SJSA1 (cell line): ENCODE measurements around the gene QTRT2. TPM values are rescaled to one million over a fixed set of nuclear protein-coding genes. Genes with fewer than 3 reads are reported as not detected.

Experiments
- DNase-seq, 2 experiments: peaks; one replicate each; pipeline ENCODE4 v3.0.0-alpha.2; 2015 to 2020; ENCODE audit warnings: low spot score in 2 of 2, low read depth in 1 of 2
- H3K27ac ChIP-seq: fragments of 250-450 bp; sonication (Bioruptor Pico); 2 replicates; pipeline ENCODE4 v1.5.1; 2020; ENCODE audit warnings: mild to moderate bottlenecking, moderate library complexity
- H3K27me3 ChIP-seq: fragments of 250-450 bp; sonication (Bioruptor Pico); replicated peaks from 2 replicates; pipeline ENCODE4 v1.5.1; 2020; ENCODE audit warnings: mild to moderate bottlenecking, moderate library complexity
- H3K36me3 ChIP-seq: fragments of 250-450 bp; sonication (Bioruptor Pico); 2 replicates; pipeline ENCODE4 v1.5.1; 2020; ENCODE audit warnings: mild to moderate bottlenecking
- H3K4me1 ChIP-seq: fragments of 250-450 bp; sonication (Bioruptor Pico); replicated peaks from 2 replicates; pipeline ENCODE4 v1.6.1; 2021; ENCODE audit warnings: mild to moderate bottlenecking
- H3K4me3 ChIP-seq: fragments of 250-450 bp; sonication (Bioruptor Pico); 2 replicates; pipeline ENCODE4 v1.5.1; 2020; ENCODE audit warnings: mild to moderate bottlenecking
- H3K9me3 ChIP-seq: fragments of 250-450 bp; sonication (Bioruptor Pico); replicated peaks from 2 replicates; pipeline ENCODE4 v1.5.1; 2020; ENCODE audit warnings: mild to moderate bottlenecking
- total RNA-seq: library from RNA; depleted of rRNA; stranded (reverse); fragments of >200 nt; shearing (Covaris generic); gene quantifications from 2 replicates; pipeline ENCODE4 v1.2.3, GENCODE V29; 2014; rRNA removed

The QTRT2 gene
- 19.7 and 22.7 TPM in 2 replicates for total RNA-seq

DNA sequence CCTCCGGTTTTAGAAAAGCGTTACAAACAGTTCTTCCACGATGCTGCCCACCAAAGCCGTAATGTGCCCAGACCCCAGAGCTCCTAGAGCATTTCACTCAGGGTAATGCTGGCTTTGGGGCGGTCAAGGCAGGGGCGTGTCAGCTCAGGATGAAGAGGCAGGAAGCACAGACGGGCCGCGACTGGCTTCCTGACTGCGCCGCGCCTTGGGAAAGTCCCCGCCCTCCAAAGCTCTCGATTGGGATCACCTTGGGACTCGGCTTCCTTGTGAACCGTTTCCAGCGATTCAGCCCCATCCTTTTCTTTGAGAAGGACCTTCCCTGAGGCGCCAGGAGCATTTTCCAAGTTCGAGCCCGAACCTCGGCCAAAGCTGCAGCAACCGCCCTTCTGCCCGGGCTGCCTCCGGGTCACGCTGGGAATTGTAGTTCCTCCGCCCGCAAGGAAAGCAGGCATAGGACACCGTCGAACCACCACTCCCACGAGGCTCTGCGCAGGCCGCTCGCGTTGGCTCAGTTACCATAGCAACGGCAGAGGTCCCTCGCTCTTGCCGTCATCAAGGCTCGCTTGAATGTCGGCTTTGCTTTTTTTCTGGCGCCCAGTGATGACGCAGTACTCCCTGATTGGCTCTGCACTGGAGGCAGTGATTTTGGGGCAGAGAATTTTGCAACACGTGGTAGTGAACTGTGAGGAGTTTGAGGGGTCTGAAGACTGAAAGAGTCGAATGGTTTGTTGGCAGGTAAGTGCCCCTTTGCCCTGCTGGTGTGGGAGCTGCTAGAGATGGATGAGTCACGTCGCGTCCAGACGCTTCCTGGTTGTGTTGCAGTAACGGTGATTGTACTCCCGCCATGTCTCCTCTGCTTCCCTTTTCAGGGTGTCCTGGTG is at the start of gene QTRT2, which contains the start of gene CCDC191:
Gene QTRT2, plus strand, starts transcription at position 608 of the 881 bp plus-strand sequence. CDS start 8,521 bp downstream, outside the sequence.
Gene CCDC191, minus strand, starts transcription at position 397 of the 881 bp plus-strand sequence. Its CDS starts 60 bp downstream, at position 337.
- Histone ChIP-seq H3K4me1 (peaks cover 6% of the 10 kb centered on the region; the same call in 1 of the 2 replicates), H3K27ac (peak within 1 kb of the TSS; percentile 60), H3K36me3 (no peaks in the 10 kb centered on the region), H3K9me3 (no peaks in the 10 kb centered on the region), H3K27me3 (no peaks in the 10 kb centered on the region), H3K4me3 (peak within 1 kb of the TSS; percentile 52)
- peak; percentile 97 to 98 for DNase-seq

- Histone ChIP-seq H3K36me3 (no peaks in the 10 kb centered on the region), H3K4me1 (no peaks in the 10 kb centered on the region), H3K27ac (no peak overlapping the region), H3K4me3 (no peak overlapping the region), H3K9me3 (no peaks in the 10 kb centered on the region), H3K27me3 (no peaks in the 10 kb centered on the region)
- no peak for DNase-seq
Observed at GRCh38 chr3:114011059-114011797, 45.3 kb upstream of the QTRT2 start.

DNA sequence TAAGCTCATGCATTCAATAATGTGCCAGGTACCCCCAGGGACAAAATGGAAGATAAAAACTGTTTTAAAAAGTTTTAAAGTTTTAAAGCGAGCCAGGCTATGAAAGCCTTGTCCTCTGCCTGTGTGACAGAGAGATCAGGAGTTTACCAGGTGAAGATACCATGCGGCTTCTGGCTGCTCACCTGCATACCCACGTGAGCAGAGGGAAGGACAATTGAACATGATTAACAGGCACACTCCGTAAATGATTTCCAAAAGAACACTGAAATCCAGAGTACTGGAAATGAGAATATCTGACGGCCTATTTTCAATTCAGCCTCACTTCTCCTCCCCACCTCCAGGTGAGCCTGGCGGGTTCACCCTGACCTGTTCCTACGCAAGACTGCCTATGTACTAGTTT is 42.3 kb upstream of the QTRT2 start:
- no peaks in the 10 kb centered on the region for H3K9me3 ChIP-seq
- DNase-seq, result no peak
- no peaks in the 10 kb centered on the region for H3K27me3 ChIP-seq
- no peak overlapping the region for H3K27ac ChIP-seq
- H3K4me3 ChIP-seq, result no peak overlapping the region
- no peaks in the 10 kb centered on the region for H3K4me1 ChIP-seq
- no peaks in the 10 kb centered on the region for H3K36me3 ChIP-seq

DNA sequence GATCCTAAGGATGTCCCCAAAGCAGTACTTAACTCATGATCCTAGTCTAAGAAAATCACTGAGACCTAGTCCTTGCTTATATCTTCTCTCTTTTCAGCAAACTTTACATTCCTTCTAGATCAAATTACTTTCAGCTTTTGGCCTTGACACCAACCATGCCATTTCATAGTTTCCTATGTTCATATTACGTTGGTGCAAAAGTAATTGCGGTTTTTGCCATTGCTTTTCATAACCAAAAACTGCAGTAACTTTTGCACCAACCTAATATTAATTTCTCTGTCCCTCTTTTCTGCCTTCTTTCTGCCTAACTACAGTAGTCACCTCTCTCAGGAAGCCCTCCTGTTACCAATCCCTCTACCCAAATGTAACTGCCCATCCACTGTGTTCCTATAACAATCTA is 37.1 kb upstream of the QTRT2 start:
- H3K9me3 ChIP-seq, result no peaks in the 10 kb centered on the region
- H3K4me1 ChIP-seq, result peaks cover 10% of the 10 kb centered on the region
- H3K27ac ChIP-seq, result no peak overlapping the region
- H3K27me3 ChIP-seq, result no peaks in the 10 kb centered on the region
- no peaks in the 10 kb centered on the region for H3K36me3 ChIP-seq
- H3K4me3 ChIP-seq, result no peak overlapping the region
- DNase-seq, result no peak

GRCh38 chr3:114020907-114021306 is 35.6 kb upstream of the QTRT2 start:
- Histone ChIP-seq H3K27ac (no peak overlapping the region), H3K4me3 (no peak overlapping the region), H3K27me3 (no peaks in the 10 kb centered on the region), H3K36me3 (no peaks in the 10 kb centered on the region), H3K9me3 (no peaks in the 10 kb centered on the region), H3K4me1 (peaks cover 10% of the 10 kb centered on the region)
- no peak for DNase-seq

- H3K4me3 ChIP-seq, result no peak overlapping the region
- H3K4me1 ChIP-seq, result peaks cover 10% of the 10 kb centered on the region
- H3K27me3 ChIP-seq, result no peaks in the 10 kb centered on the region
- peak in 1 of 2 experiments; percentile 37 for DNase-seq
- no peaks in the 10 kb centered on the region for H3K9me3 ChIP-seq
- H3K27ac ChIP-seq, result no peak overlapping the region
- H3K36me3 ChIP-seq, result no peaks in the 10 kb centered on the region
Observed at GRCh38 chr3:114022145-114022802, 34.3 kb upstream of the QTRT2 start.

- no peak for DNase-seq
- Histone ChIP-seq H3K9me3 (no peaks in the 10 kb centered on the region), H3K36me3 (no peaks in the 10 kb centered on the region), H3K4me1 (peaks cover 10% of the 10 kb centered on the region), H3K4me3 (no peak overlapping the region), H3K27me3 (no peaks in the 10 kb centered on the region), H3K27ac (no peak overlapping the region)
Observed at GRCh38 chr3:114025451-114025850, 31.1 kb upstream of the QTRT2 start.

DNA sequence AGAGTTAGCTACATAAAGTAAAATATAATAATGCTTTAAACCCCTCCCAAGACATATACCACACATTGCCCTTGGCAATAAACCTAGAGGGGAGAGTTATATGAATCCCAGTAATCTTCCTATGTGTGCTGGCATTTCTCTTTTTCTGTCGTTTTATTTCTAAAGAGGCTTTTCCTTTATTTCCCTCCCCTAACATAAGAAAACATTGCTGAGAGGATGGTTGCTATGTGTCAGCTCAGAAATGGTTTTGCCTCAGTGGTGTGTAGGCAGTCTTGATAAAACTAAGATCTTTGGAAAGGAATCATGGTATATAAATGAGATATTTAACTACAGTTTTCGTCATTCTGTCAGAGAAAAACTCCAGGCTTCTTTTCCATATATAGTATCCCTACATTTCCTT is 30.2 kb upstream of the QTRT2 start:
- Histone ChIP-seq H3K27ac (no peak overlapping the region), H3K4me1 (peaks cover 10% of the 10 kb centered on the region), H3K27me3 (no peaks in the 10 kb centered on the region), H3K9me3 (no peaks in the 10 kb centered on the region), H3K36me3 (no peaks in the 10 kb centered on the region), H3K4me3 (no peak overlapping the region)
- no peak for DNase-seq

DNA sequence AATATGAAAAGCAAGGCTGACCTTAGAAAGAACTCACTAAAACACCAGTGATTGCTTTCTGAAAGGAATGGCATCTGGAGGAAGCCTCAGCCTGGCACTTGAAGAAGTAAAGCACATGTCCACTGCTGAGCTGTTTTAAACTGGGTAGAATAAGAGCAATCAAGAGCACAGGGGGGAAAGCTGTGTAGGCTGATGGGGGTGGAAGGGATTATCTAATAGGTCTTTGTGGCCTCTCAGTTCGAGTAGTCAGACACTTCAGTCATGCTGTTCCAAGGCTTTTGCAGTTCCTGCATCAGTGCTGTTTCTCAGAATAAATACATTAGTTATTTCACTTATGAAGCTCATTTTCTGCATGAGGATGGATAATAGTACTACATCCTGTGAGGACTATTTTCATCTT is 22.8 kb upstream of the QTRT2 start:
- Histone ChIP-seq H3K27me3 (no peaks in the 10 kb centered on the region), H3K27ac (no peak overlapping the region), H3K4me1 (no peaks in the 10 kb centered on the region), H3K9me3 (no peaks in the 10 kb centered on the region), H3K36me3 (no peaks in the 10 kb centered on the region), H3K4me3 (no peak overlapping the region)
- no peak for DNase-seq

- no peaks in the 10 kb centered on the region for H3K27me3 ChIP-seq
- H3K4me1 ChIP-seq, result no peaks in the 10 kb centered on the region
- no peak overlapping the region for H3K27ac ChIP-seq
- H3K36me3 ChIP-seq, result no peaks in the 10 kb centered on the region
- no peak for DNase-seq
- H3K4me3 ChIP-seq, result no peak overlapping the region
- no peaks in the 10 kb centered on the region for H3K9me3 ChIP-seq
Observed at GRCh38 chr3:114034211-114034610, 22.3 kb upstream of the QTRT2 start.

DNA sequence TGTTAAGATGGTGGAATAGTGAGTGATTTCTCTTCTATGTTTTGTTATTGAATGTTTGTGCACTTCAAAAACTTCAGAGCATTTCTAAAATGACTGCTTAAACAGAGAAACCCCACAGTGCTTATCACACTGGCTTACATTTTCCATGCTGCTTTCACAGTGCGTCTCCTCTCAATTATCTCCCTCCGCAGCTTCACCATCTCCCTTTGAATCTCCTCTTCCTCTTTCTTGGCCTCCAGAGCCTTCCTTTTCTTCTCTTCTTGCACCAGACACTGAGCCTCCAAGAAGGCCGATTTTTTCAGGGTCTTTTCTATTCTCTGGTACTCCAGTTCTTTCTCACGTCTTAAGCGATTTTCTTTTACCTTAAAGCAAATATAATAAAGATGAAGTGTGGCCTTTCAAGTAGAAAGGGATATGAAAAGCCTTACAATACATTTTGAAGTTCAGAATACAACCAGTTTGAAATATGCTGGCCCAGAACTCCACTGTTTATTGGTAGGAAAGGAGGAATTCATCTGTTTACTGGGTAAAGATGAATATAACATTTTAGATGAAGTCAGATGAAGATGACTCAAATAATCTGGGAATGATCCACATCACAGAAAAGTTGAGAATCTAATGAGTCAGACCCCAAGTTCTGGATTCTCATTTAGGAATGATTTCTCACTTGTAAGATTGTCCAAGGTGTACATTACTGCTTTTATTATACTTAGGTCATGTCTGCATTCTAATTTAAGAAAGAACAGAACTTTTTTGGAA is 21.6 kb upstream of the QTRT2 start:
- Histone ChIP-seq H3K4me1 (no peaks in the 10 kb centered on the region), H3K4me3 (no peak overlapping the region), H3K9me3 (no peaks in the 10 kb centered on the region), H3K27me3 (no peaks in the 10 kb centered on the region), H3K27ac (no peak overlapping the region), H3K36me3 (no peaks in the 10 kb centered on the region)
- no peak for DNase-seq

DNA sequence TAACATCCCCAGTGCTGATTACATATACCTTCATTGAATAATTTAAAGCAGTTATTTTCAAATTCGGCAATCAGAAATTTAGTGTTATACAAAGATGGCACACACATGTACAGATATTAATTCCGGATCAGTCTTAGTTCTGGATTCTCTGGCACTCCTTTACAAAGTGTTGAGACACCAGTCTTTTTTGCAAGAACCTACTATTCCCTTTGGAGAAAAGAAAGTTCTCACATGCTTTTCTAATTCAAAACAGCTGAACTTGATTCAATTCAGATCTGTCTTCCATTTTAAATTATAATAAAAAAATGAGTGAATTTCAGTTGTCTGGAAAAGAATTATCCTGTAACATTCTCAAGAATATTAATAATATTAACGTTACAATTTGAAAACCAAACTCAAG is 20.6 kb upstream of the QTRT2 start:
- no peaks in the 10 kb centered on the region for H3K4me1 ChIP-seq
- no peak for DNase-seq
- H3K27ac ChIP-seq, result no peak overlapping the region
- H3K27me3 ChIP-seq, result no peaks in the 10 kb centered on the region
- no peak overlapping the region for H3K4me3 ChIP-seq
- H3K9me3 ChIP-seq, result no peaks in the 10 kb centered on the region
- H3K36me3 ChIP-seq, result no peaks in the 10 kb centered on the region

DNA sequence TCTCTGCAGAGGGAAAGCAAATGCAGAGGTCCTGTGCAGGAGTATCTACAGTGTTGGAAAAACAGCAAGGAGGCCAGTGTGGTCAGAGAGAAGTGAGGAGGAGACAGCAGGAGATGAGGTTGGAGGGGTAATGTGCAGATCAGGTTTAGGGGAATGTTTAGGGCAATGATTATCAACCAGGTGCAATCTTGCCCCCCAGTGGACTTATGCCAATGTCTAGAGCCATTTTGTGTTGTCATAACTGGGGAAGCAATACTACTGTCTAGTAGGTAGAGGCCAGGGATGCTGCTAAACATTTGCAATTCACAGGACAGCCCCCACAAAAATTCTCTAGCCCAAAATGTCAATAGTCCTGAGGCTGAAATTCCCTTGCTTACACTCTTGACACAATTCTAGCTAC is 13.3 kb upstream of the QTRT2 start:
- Histone ChIP-seq H3K9me3 (no peaks in the 10 kb centered on the region), H3K27me3 (no peaks in the 10 kb centered on the region; the same call in 1 of the 2 replicates), H3K4me1 (no peaks in the 10 kb centered on the region), H3K27ac (no peak overlapping the region), H3K4me3 (no peak overlapping the region), H3K36me3 (no peaks in the 10 kb centered on the region)
- no peak for DNase-seq
